ENCODE measurements around the gene NEXN.

DNA sequence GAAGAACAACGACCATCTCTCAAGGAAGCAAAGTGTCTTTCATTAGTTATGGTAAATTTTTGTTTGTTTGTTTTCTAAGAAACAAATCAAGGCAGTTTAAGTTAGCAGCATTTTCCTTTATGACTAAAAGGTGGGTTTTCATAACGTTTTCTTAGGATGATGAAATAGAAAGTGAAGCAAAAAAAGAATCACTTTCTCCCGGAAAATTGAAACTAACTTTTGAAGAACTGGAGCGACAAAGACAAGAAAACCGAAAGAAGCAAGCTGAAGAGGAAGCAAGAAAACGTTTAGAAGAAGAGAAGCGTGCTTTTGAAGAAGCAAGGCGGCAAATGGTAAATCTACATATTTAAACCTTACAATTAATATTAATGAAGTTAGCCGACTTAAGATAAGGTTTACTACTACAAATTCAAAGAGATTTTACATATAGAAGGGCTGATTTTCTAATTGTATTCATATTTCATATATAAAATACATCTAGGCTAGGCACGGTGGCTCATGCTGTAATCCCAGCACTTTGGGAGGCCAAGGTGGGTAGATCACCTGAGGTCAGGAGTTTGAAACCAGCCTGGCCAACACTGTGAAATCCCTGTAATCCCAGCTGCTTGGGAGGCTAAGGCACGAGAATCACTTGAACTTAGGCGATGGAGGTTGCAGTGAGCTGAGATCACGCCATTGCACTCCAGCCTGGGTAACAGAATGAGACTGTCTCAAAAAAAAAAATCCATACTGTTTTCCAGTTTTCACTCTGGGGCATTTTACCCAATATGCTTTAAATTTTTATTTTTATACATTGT lies 38.3 kb downstream of the NEXN start:
- no peak for TF ChIP-seq YY1 (IDR thresholded peaks at IDR 0.05; ENCODE audit: insufficient read depth, insufficient read length)
- TF ChIP-seq ZNF274 (IDR thresholded peaks at IDR 0.05; ENCODE audit: low read depth, low read length): no peak

All from NT2/D1 (cell line).